Epithelial cell of proximal tubule (primary cell): ENCODE results near the gene ICAM3. TPM values are rescaled to one million over a fixed set of nuclear protein-coding genes. Genes with fewer than 3 reads are reported as not detected.

Experiments used
- DNase-seq: peaks from one replicate; pipeline ENCODE4 v3.0.0-alpha.2; 2011; ENCODE audit warnings: low read depth
- H3K4me3 ChIP-seq: 2 replicates; pipeline ENCODE4 v1.5.1; 2011; ENCODE audit warnings: low read depth, mild to moderate bottlenecking, low read length
- CTCF ChIP-seq: conservative IDR thresholded peaks from 2 replicates; pipeline ENCODE4 v1.5.1; 2012; ENCODE audit warnings: low read depth, mild to moderate bottlenecking, low read length
- total RNA-seq: library from RNA; depleted of rRNA; stranded (reverse); fragments of >200 nt; gene quantifications from 2 replicates; pipeline ENCODE4 v1.2.3, GENCODE V29; 2015

Gene ICAM3
- total RNA-seq, 1 donor from 2014 or later: 3.4 TPM

DNA sequence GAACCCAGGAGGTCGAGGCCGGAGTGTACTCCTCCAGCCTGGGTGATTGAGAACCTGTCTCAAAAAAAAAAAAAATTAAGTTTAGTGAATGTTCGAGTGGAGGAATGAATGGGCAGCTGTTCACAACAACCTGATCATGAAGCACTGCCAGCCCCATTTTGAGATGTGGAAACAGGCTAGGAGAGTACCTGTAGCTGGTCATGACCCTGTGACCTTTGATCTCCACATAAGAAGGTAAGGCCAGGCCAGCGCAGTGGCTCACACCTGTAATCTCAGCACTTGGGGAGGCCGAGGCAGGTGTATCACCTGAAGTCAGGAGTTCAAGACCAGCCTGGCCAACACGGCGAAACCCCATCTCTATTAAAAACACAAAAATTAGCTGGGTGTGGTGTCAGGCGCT, 13.7 kb downstream of the ICAM3 start:
- H3K4me3 ChIP-seq: no peak overlapping the region
- DNase-seq: no peak
- no peak for TF ChIP-seq CTCF

- no peak overlapping the region for H3K4me3 ChIP-seq
- no peak for TF ChIP-seq CTCF
- DNase-seq: no peak
These were observed 17.3 kb downstream of the ICAM3 start for GRCh38 chr19:10321874-10322835.

GRCh38 chr19:10321417-10321797, 18.0 kb downstream of the ICAM3 start:
- no peak for TF ChIP-seq CTCF
- H3K4me3 ChIP-seq: no peak overlapping the region
- DNase-seq: no peak

GRCh38 chr19:10320602-10321416, 18.6 kb downstream of the ICAM3 start:
- DNase-seq: no peak
- H3K4me3 ChIP-seq: no peak overlapping the region
- no peak for TF ChIP-seq CTCF

DNA sequence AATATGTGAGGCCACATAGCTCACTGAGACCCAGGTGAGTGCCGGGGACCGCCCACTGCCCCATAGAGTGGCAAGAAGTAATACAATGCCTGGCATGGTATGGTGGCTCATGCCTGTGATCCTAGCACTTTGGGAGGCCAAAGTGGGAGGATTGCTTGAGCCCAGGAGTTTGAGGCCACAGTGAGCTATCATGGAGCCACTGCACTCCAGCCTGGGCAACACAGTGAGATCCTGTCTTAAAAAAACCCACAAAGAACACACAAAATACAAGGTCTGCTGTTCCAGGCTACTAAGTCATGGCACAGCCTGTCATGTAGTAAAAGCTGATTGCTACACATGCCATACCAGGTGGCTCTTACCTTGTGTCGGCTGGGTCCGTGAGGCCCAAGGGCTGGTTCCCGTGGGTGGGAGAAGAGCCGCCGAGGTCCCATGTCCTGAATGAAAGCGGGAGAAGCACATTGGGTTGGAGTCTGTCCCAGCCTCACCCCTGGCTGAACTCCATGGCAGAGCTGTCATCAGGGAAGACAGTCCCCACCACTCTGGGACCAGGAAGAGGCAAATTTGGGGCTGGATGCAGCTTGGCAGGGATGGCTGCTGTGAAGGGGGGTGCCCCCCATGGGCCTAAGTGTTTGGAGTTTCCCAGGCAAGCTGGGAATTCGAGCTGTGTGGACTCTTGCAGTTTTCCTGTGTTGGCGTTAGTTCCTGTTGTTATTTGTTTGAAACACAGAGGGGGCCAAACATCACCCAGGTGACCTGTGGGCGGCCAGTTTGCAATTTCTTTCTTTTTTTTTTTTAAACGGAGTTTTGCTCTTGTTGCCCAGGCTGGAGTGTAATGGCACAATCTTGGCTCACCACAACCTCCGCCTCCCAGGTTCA, 20.4 kb downstream of the ICAM3 start:
- no peak for TF ChIP-seq CTCF
- H3K4me3 ChIP-seq: no peak overlapping the region
- no peak for DNase-seq

DNA sequence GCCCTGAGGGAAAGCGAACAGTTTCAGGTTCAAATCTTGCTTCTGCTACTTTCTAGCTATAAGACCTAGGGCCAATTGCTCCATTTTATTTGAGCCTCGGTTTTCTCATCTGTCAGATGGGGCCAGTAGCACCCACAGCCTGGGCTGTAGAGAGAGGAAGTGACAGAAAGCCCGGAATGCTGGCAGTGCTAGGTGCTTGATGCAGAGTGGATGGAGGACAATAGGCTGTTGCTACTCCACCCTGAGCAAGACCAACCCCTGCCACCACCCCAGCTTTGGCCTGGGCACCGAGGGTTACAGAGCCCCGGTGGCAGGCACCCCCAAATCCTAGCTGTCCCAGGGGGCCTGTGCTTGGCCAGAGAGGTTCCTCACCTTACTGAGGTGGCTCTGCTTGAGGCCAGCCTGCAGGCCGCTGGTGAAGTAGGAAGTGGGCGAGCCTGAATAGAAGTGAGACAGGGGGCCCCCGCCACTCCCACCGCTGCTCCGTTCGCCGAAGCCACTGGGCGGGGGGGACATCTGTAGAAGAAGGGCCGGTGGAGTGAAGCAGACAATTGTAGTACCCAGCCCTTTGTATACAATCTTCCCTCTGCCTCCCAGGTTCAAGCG, 21.5 kb downstream of the ICAM3 start:
- no peak for TF ChIP-seq CTCF

More for the DNA sequence above, 21.5 kb downstream of the ICAM3 start:
- no peak overlapping the region for H3K4me3 ChIP-seq
- DNase-seq: no peak
